Globus pallidus (tissue), 1 donor: Measurements from ENCODE around the gene KCNQ1.

Experiments
- DNase-seq: peaks from one replicate; pipeline ENCODE4 v3.0.0-alpha.2; 2015; ENCODE audit warnings: low spot score

The KCNQ1 gene

DNA sequence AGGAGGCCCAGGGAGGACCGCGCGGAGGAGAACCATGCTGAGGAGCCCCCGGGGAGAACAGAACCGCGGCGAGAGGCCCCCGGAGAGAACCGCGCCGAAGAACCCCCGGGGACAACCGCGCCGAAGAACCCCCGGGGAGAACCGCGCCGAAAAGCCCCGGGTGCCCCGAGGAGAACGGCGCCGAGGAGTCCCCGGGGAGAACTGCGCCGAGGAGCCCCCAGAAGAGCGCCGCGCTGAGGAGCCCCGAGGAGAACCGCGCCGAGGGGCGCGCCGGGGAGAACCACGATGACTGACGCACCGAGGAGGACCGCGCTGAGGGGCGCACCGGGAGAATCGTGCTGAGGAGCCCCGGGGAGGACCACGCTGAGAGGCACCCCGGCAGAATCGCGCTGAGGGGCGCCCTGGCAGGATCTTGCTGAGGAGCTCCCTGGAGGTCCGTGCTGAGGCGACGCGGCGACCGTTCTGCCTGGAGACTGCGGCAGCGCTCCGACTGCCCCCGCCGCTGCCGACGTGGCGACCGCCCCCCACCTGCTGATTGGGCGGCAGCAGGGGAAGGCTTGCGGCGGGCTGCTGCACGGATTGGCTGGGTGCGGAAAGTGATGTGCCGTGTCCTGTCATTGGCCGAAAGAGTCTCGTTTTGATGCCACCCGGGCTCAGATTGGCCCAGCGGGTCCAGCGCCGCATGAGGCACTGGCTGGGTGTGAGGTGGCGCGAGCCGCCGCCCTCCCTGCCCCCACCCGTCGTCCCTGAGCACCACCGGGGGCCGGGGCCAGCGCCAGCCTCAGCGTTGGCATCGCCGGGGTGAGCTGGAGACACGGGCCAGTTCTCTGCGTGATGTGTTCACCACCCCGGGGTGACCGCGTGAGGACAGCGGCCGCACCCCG lies 255.0 kb downstream of the KCNQ1 start, which contains the start of gene KCNQ1OT1:
KCNQ1OT1 (minus strand) TSS at position 464 of the 884 bp plus-strand sequence.
- DNase-seq = peak; percentile 93

DNA sequence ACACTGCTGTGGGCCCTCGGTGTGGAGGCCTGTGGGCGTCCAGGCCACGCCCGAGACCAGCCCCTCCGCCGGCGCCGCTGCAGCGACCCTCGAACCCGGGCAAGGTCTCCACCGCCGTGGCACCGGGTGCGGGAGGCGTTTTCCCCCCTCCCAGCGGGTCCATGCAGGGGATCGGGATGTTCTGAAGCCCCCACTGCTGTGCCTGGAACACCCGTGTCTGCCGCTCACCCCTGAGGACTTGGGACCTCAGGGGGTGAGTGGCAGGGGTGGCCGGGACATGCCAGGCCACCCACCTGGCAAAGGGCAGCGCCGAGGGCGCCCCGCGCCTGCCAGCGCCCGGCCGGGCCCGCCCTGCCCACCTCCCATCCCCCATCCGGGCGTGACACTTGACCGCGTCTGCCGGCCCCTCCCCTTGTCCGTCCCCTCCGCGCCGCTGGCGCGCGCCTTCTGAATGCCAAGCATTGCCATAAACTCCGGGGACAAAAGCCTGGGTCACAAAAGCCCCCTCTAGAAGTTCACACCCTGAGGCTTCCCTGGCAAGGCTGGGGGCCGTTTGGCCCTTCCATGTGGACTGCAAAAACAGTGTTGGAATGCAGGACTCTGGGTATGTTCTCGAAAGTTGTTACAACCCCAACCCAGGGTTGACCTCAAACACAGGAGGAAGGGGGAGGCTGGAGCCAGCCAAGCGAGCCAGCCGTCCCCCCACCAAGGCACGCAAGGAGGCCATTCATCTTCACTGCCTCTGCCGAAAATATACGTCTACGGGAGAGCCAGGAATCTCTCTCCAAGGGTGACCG lies 255.8 kb downstream of the KCNQ1 start:
- DNase-seq = peak; percentile 53

DNA sequence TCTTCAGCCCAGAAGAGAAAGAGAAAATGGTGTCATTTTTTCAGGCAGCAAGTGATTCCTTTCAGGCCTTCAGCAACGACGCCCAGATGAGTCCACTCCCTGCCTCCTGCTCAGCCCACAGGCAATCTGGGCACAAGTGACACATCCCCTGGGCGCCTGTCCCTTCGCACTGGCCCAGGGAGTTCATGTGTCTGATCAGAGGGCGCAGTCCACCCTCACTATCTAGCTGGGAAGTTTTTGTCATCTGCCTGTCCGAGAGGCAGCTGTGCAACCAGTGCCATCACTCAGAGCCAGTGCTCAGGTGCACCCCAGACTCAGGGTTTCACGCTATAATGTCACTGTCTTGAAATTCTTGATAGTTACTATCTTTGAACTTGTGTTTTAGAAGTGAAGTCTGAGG lies 256.4 kb downstream of the KCNQ1 start:
- DNase-seq = no peak

DNA sequence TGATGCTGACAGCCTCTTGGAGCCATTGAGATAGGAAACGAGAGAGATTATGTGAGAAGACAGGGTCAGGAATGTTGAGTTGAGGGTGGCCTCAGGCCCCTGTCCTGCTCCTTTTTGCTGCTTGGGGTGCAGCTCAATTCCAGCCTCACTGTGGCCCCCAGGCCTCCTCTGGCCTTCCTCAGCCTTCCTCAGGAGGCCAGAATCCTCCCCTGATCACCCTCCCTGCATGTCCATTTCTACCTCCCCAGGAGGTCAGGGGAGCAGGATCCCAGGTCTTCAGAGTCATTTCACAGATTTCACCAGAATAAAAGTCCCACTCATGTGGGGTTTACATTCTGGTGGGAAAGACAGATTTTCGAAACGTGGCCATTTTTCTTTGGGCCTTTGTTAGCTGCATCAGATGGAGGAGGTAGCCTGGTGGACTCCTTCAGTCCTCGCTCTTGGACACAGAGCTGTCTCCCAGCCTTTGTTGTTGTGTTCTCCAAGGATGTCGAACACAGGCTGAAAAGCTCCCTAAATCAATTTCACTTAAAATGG lies 257.2 kb downstream of the KCNQ1 start:
- no peak for DNase-seq

DNA sequence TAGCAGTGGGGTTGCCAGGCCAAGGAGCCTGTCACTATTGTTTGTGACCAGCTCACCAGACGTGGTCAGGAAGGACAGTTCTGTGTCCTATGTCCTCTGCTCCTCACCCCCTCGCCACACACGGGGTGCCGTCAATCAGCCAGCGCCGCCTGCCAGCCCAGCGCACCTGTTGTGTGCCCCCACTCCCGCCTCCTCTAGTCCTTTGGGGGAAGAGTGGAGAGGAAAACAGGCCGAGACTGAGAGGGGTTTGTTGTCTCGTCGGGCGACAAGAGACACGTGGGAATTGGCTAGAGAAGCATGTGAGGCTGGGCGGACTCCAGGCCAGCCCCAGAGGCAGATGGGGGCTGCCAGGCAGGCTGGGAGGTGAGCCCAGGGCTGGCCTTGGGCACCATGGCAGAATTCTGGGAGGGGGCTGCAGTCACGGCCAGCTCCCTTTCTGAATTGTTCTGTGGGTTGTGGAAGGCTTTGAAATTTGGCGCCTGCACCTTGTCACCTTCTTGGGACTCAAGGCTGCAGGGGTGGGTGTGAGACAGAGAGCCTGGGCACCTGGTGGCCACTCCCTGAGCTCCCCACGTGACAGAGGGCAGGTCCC lies 258.1 kb downstream of the KCNQ1 start:
- peak; percentile 47 for DNase-seq

DNA sequence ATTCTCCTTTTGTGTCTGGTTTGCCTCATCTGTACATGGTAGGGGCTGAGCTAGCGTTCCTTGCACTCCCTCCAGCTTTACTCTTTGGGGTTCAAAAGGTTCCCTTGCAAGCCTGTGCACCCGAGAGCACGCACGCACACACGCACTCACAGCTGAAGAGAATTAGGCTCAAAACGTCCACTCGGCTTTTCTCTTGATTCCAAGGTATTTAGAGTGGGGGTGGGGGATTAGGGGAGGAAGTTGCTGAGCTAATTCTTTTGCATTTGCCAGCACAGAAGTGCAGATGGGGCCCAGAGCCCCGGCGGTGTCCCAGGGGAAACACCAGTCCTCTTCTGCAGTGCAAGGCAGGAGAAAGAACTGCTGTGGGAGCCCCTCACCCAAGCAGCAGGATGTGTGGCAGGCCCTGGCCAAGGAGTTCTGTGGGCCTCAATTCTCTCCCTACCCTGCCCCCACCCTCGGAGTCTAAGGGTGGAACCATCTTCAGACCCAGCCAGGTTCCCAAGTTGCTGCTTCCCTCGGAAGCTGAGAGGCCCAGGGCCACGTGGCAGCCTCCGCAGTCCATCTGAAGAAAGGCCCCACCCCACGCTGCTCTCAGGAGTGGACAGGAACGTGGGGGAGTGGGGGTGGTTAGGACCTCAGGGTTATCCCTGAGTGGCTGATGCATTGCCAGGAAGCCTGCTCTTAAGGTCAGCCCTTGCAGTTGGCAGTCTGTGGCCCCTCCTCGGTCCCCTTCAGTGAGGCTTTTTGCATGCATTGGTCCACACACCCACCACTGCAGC lies 258.7 kb downstream of the KCNQ1 start:
- no peak for DNase-seq

DNA sequence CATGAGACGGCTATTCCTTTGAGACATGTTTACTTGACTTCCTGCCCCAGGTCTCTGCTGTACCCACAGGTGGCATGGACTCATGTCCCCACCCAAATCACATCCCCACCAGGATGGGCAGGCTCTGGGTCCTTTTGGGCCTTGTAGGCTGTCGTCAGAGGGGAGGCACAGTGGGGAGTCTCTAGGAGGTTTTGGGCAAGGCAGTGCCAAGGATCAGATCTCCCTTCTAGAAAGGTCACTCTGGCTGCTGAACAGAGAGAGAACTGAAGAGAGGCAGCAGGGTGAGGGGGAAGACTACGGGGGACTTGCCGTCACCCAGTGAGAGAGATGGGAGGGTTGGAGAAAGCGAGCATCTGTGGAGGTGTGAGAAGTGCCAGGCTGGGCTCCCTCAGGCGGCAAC lies 259.5 kb downstream of the KCNQ1 start:
- no peak for DNase-seq

DNA sequence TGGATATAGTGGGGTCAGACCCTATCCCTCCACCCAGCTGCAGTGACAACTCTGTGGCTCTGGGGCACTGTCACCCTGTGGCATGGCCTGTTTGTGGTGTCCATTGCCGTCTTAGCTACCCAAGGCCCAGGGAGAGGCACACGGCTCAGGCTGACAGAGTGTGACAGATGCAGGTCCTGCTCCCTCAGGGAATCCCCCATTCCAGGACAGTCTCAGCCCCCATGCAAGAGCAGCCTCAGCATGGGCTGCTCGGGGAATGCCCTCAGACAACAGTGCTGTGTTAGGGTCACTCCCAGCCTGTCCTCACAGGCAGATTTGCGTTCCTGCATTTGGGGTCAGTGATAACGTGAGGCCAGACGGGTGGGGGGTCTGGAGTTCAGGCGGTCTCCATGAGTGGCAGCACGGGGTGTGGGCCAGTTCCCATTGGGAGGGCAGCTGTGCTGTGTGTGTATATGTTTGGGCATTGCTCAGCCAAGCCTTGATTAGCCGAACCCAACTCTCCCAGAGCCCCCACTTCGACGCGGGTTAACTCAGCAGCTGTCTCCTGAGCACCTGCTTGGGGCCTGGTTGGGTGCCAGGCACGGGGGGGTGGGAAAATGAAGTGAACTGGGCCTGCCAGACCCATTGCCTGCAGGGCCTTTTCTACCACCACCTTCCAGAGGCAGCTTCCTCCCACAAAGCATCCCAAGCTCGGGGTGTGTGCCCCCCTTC lies 260.2 kb downstream of the KCNQ1 start:
- DNase-seq = no peak

DNA sequence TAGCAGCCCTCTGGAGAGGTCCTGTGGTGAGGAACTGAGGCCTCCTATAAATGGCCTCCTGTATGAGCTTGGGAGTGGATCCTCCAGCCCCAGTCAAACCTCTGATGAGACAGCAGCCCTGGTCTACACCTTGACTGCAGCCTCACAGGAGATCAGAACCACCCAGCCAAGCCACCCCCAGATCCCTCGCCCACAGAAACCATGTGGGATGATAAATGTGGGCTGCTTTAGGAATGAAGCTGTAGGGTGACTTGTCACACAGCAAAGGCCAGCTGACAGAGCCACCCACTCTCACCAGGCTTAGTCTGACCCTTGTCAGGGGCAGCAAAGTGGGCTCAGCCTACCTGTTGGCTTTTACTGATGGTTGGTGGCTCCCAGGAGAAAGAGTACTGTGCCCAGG lies 261.5 kb downstream of the KCNQ1 start:
- DNase-seq = no peak

DNA sequence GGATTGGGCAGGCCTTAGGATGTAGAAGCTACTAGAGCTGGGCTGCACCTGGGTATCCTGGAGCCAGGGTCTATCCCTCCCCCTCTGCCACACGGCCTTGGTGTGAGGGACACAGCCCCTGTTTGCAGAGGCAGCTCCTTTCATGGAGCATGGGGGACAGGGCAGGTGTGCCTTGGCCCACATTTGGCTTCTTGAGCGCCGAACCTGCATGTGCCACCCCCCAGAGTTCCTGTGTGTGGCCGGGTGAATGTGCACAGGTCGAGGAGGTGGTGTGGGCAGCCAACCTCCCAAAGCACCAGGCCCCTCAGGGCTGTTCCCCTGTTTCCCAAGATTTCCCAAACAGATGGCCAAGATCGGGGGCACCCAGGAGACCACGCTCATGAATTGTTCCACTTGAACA lies 262.9 kb downstream of the KCNQ1 start:
- DNase-seq = no peak

DNA sequence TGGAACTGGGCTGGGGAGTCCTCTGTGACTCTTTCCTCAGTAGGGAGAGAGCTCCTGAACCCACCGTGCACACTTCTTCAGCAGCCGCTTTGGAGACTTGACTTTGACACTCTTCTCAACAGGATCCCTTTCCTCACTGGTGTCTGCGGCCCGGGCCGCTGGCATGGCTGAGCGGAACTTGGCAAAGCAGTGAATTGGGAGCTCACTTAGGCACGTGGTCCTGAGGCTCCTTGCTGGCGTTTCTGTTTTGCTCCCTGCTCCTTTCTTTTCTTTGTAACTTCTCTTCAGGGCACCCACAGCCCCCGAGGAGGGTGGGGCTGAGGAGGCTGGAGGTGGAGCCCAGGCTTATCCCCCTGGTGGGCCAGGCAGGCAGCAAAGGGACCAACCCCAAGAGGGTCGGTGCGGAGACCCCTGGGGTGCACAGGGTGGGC lies 263.4 kb downstream of the KCNQ1 start:
- no peak for DNase-seq

DNA sequence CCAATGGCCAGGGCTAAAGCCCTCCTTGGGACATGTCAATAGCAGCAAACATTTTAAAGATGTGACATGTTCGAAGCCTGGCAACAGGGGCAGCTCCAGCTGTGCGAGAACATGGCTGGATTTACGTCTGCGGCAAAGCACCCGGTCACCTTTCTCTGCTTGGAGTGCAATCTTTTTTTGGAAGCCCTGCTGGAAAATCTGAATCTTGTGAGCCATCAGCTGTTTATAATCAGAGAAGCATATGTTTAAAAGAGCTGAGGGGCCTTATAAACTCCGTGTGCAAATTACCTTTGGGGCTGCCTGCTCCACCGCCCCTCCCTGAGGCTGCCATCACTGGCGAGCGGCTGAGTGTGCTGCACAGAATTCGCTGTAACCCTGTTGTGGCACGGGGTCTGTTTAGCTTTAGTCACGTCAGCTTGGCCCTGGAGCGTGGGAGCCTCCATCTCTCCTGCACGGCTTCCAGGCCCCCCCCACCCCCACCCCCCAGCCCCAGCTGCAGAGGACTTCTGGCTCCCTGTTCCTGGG lies 264.0 kb downstream of the KCNQ1 start:
- DNase-seq = no peak

DNA sequence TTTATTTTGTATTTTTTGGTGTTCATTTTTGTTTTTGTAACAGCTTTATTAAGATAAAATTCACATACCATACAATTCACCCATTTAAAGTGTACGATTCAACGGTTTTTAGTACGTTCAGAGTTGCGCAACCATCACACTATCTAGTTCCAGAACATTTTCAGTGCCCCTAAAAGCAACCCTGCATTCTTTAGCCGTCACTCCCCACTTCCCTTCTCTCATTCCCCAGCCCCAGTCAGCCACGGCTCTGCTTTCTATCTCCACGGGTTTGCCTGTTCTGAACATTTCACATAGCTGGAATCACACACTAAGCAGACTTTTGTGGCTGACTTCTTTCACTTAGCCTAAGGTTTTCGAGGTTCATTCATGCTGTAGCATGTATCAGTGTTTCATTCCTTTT lies 264.6 kb downstream of the KCNQ1 start:
- no peak for DNase-seq

DNA sequence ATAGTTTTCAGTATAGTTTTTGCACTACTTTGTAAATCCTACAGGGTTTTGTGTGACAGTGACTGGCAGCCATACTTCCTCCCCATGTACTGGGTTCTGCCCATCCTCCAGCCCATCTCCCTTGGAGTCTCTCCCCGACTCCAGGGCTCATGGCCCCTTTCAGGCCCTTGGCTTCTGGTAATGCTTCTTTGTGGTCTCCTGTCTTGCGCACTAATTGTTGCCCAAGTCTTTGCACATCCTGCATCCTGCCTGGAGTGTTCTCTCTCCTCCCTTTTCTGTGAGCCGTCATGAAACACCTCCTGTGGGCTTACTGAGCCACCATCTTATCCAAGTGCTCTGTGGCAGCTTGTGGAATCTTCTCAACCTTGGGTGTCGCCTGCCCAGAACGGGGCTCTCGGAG lies 266.4 kb downstream of the KCNQ1 start:
- DNase-seq = no peak

DNA sequence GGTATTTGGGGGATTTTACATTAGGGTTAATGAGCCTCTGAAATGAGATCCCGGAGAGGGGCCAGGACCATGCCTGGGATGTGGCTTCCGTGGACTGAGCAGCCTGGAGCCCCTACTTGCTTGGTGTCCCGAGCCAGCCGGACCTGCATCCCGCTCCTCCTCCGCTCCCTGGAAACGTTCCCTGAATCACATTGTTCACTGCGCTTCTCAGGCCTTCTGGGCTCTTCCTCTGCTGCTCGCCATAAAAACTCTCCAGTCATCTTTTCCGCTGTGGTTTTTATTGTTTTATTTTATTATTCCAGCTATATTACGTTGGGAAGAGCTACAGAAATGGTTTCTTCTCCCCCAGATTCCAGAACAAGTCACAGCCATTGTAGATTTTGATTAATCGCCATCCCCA lies 268.3 kb downstream of the KCNQ1 start:
- DNase-seq = no peak

DNA sequence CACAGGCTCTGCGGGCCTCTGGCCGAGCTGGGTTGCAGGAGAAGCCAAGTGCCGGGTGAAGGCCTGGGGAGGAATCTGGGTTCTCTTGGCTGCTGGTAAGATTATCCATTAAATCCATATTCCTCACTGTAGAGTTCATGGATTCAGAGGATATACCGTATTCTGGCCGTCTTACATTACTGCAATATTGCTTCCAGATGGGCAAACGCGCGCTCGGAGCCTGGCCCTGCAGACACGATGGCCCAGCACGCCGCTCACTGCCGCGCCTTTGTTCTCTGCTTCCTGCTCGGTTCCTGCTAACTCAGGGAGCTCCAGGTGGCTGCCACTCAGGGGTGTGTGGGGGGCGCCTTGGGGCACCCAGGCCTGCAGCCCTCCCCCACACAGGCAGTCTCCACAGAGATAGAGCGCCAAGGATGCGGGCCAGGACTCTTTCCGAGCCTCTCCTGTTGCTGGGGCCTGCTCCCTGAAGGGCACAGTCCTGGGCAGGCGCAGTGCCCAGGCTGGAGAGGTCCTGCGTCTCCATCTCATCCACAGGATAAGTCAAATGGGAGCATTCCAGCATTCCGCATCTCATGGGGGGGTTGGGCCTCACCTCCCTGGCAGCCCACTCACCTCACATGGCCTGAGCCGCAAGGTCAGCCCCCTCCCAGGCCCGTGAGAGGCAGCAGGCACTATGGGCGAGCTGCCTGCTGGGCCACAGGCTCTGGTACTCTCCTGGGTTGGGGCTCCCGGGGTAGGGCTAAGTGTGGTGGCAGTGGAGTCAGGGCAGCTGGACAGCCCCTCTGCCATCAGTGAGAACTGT lies 269.1 kb downstream of the KCNQ1 start:
- DNase-seq = no peak

DNA sequence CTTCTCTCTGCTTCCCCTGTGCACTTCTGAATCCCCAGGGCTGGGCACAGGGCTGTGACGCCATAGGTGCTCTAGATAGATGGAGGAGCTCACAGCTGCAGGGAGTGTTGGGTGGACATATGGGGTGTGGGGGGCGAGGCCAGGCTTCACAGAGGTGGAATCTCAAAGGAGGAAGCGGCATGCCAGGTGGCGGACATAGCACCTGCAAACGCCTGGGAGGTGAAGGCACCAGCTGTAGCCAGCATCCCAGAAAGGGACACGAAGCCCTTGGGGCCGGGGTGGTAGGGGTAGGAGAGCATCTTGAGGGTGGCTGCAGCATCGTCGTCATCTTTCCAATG lies 269.6 kb downstream of the KCNQ1 start:
- no peak for DNase-seq

DNA sequence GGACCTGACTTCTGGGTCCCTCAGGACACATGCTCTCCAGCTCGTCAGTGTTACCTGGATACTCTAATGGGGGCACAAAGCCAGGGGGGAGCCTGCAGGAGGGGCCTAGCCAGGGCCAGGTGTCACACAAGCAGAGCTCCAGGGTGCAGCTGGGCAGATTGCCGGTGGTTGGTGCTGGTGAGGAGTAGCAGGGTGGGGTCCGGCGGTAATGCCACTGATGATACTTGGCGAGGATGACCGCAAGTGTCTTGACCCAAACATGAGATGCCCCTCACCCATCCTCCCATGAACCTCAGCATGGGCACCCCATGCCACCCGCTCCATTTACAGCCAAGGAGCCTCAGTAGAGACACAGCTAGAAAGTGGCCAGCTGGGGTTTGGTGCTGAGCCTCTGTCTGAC lies 270.1 kb downstream of the KCNQ1 start:
- DNase-seq = no peak

DNA sequence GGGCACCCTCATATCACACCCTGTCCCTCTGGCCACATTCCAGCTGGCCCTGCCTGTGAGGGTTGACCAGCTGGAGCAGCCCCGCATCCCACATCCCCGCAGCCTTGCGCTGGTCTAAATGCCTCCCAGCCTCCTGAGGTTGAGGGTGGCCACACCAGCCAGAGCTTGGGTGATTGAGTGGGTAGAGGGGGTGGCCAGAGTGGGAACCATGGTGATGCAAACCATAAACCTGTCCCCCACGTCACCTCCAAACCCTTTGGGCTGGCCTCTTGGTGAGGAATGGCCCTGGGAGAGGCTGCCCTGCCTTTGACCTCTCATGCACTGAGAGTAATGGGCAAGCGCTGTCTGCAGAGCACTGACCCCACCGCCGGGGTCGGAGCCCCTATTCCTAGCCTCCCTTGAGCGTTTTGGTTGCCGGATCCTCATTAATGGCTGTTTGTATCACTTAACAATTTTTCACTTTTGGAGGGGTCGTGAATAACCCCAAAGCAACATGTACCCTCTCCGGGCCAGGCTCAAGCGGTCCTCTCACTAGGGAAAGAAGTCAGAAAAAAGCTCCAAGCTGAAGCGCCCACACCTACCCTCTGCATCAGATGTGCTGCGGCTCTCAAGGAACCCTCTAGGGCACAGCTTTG lies 271.0 kb downstream of the KCNQ1 start:
- no peak for DNase-seq
